OCI-LY1 (cell line): ENCODE data around the gene LBHD2.

Experiments used
- H2AFZ ChIP-seq: fragments of 200-600 bp; sonication (generic), shearing (Covaris generic); 2 replicates; pipeline ENCODE4 v1.6.0; 2014; ENCODE audit warnings: antibody characterized with exemption, mild to moderate bottlenecking, low read length
- H3F3A ChIP-seq: fragments of 200-600 bp; sonication (generic), shearing (Covaris generic); 2 replicates; pipeline ENCODE4 v1.6.0; 2014; ENCODE audit warnings: mild to moderate bottlenecking, antibody characterized with exemption, low read length, moderate library complexity; ENCODE audit not compliant: insufficient read depth
- H3K27ac ChIP-seq: fragments of 200-600 bp; sonication (generic); 2 replicates; pipeline ENCODE4 v1.5.1; 2014; ENCODE audit warnings: low read length, mixed run types, mild to moderate bottlenecking, low read depth; ENCODE audit not compliant: poor library complexity, severe bottlenecking
- H3K27me3 ChIP-seq: fragments of 200-600 bp; sonication (generic); 2 replicates; pipeline ENCODE4 v1.6.0; 2014; ENCODE audit warnings: antibody characterized with exemption, mild to moderate bottlenecking, low read length, moderate library complexity; ENCODE audit not compliant: insufficient read depth
- H3K36me3 ChIP-seq: fragments of 200-600 bp; sonication (generic); 2 replicates; pipeline ENCODE4 v1.6.1; 2014; ENCODE audit warnings: mild to moderate bottlenecking, antibody characterized with exemption, low read length, moderate library complexity, mixed read lengths; ENCODE audit not compliant: insufficient read depth
- H3K4me1 ChIP-seq: fragments of 200-600 bp; sonication (generic); 2 replicates; pipeline ENCODE4 v1.5.1; 2014; ENCODE audit warnings: mild to moderate bottlenecking, low read length, moderate library complexity; ENCODE audit not compliant: insufficient read depth, severe bottlenecking
- H3K4me2 ChIP-seq: fragments of 200-600 bp; sonication (generic), shearing (Covaris generic); 2 replicates; pipeline ENCODE4 v1.6.1; 2014; ENCODE audit warnings: low read length
- H3K4me3 ChIP-seq: fragments of 200-600 bp; sonication (generic); 2 replicates; pipeline ENCODE4 v1.5.1; 2014; ENCODE audit warnings: low read length, low read depth, mild to moderate bottlenecking, mixed read lengths; ENCODE audit not compliant: poor library complexity, severe bottlenecking
- H3K79me2 ChIP-seq: fragments of 200-600 bp; shearing (Covaris generic); 2 replicates; pipeline ENCODE4 v1.6.1; 2016; ENCODE audit warnings: mixed run types, low read length, mixed read lengths; ENCODE audit not compliant: insufficient read depth
- H3K9ac ChIP-seq: fragments of 200-600 bp; sonication (generic), shearing (Covaris generic); 2 replicates; pipeline ENCODE4 v1.6.1; 2014; ENCODE audit warnings: mild to moderate bottlenecking, low read length, mixed read lengths
- H3K9me2 ChIP-seq: fragments of 200-600 bp; sonication (generic), shearing (Covaris generic); 2 replicates; pipeline ENCODE4 v1.6.1; 2014; ENCODE audit warnings: low read depth, mild to moderate bottlenecking, low read length, mixed read lengths
- H3K9me3 ChIP-seq: fragments of 200-600 bp; shearing (Covaris generic); 2 replicates; pipeline ENCODE4 v1.6.1; 2014; ENCODE audit warnings: low read length, mixed read lengths
- H4K20me1 ChIP-seq: fragments of 200-600 bp; sonication (generic), shearing (Covaris generic); 2 replicates; pipeline ENCODE4 v1.6.0; 2016; ENCODE audit warnings: mild to moderate bottlenecking, low read length; ENCODE audit not compliant: insufficient read depth
- CTCF ChIP-seq: fragments of 200-600 bp; sonication (generic), shearing (Covaris generic); IDR thresholded peaks from 2 replicates; pipeline ENCODE4 v1.5.1; 2017; ENCODE audit warnings: mild to moderate bottlenecking, antibody characterized with exemption, low read length, moderate library complexity, mixed read lengths
- EZH2 ChIP-seq: fragments of 200-600 bp; sonication (generic), shearing (Covaris generic); IDR thresholded peaks from 2 replicates; pipeline ENCODE4 v1.8.0; 2017; ENCODE audit warnings: borderline replicate concordance, mixed run types, mild to moderate bottlenecking, antibody characterized with exemption, low read length, moderate library complexity, mixed read lengths

The LBHD2 gene

GRCh38 chr14:103086771-103087342, 2.8 kb downstream of the LBHD2 start:
- Histone ChIP-seq H3K9me2 (no peaks in the 10 kb centered on the region), H3K79me2 (no peaks in the 10 kb centered on the region), H3K9ac (no peak overlapping the region), H3K4me1 (peaks cover 10% of the 10 kb centered on the region), H3K4me2 (no peak overlapping the region), H3K27me3 (peaks cover 6% of the 10 kb centered on the region; the same call in 1 of the 2 replicates), H3K27ac (no peak overlapping the region), H3K4me3 (no peak overlapping the region), H3K9me3 (no peaks in the 10 kb centered on the region), H2AFZ (no peak overlapping the region), H4K20me1 (no peaks in the 10 kb centered on the region), H3K36me3 (no peaks in the 10 kb centered on the region), H3F3A (no peaks in the 10 kb centered on the region)
- TF ChIP-seq CTCF (no peak), EZH2 (no peak)

GRCh38 chr14:103087343-103087835, 3.4 kb downstream of the LBHD2 start:
- Histone ChIP-seq H3K79me2 (no peaks in the 10 kb centered on the region), H2AFZ (no peak overlapping the region), H3K27me3 (peaks cover 6% of the 10 kb centered on the region; the same call in 1 of the 2 replicates), H3K27ac (no peak overlapping the region), H3K36me3 (no peaks in the 10 kb centered on the region), H3K4me1 (peaks cover 10% of the 10 kb centered on the region), H3K4me2 (no peak overlapping the region), H3K4me3 (no peak overlapping the region), H3F3A (no peaks in the 10 kb centered on the region), H3K9me2 (no peaks in the 10 kb centered on the region), H3K9ac (no peak overlapping the region), H4K20me1 (no peaks in the 10 kb centered on the region), H3K9me3 (no peaks in the 10 kb centered on the region)
- TF ChIP-seq CTCF, result no peak
- TF ChIP-seq EZH2, result no peak

GRCh38 chr14:103088921-103089320, 4.9 kb downstream of the LBHD2 start:
- Histone ChIP-seq H3K79me2 (no peaks in the 10 kb centered on the region), H3K9ac (no peak overlapping the region), H3K4me2 (no peak overlapping the region), H3K4me3 (no peak overlapping the region), H2AFZ (no peak overlapping the region), H3K4me1 (peaks cover 10% of the 10 kb centered on the region), H3K36me3 (no peaks in the 10 kb centered on the region), H3K27ac (no peak overlapping the region), H3K9me3 (no peaks in the 10 kb centered on the region), H3K27me3 (peaks cover 6% of the 10 kb centered on the region; the same call in 1 of the 2 replicates), H3K9me2 (no peaks in the 10 kb centered on the region), H3F3A (no peaks in the 10 kb centered on the region), H4K20me1 (no peaks in the 10 kb centered on the region)
- no peak for TF ChIP-seq EZH2
- no peak for TF ChIP-seq CTCF
